Aorta (tissue), 5 donors: ENCODE measurements around the gene BMPER. TPM values are rescaled to one million over a fixed set of nuclear protein-coding genes. Genes with fewer than 3 reads are reported as not detected.

Experiments
- ATAC-seq: fragments of 200-7000 bp; cut with Tn5 transposase; one replicate; pipeline ENCODE4 v1.9.1; 2022; ENCODE audit warnings: moderate library complexity; ENCODE audit not compliant: low FRiP score
- DNase-seq, 2 donors: peaks; one replicate each; pipeline ENCODE4 v3.0.0-alpha.2; 2020
- H3K27ac ChIP-seq, 2 donors: one replicate each; pipeline ENCODE4 v1.5.1; 2013; ENCODE audit warnings: low read length in 2 of 2, mild to moderate bottlenecking in 2 of 2, moderate library complexity in 2 of 2, control low read depth in 1 of 2, inconsistent platforms in 1 of 2, low read depth in 1 of 2
- H3K27me3 ChIP-seq, 2 donors: one replicate each; pipeline ENCODE4 v1.6.1; 2013; ENCODE audit warnings: control low read depth in 1 of 2, low read length in 1 of 2, mild to moderate bottlenecking in 1 of 2, moderate library complexity in 1 of 2; ENCODE audit not compliant: insufficient read depth in 2 of 2, control insufficient read depth in 1 of 2
- H3K36me3 ChIP-seq, 2 donors: one replicate each; pipeline ENCODE4 v1.6.1; 2013; ENCODE audit warnings: control low read depth in 1 of 2, low read length in 1 of 2, mild to moderate bottlenecking in 1 of 2; ENCODE audit not compliant: insufficient read depth in 2 of 2, control insufficient read depth in 1 of 2
- H3K4me1 ChIP-seq, 2 donors: one replicate each; pipeline ENCODE4 v1.6.1; 2013; ENCODE audit warnings: low read length in 2 of 2, control low read depth in 1 of 2, mild to moderate bottlenecking in 1 of 2, moderate library complexity in 1 of 2; ENCODE audit not compliant: insufficient read depth in 2 of 2, control insufficient read depth in 1 of 2
- H3K4me3 ChIP-seq, 2 donors: one replicate each; pipeline ENCODE4 v1.5.1; 2013; ENCODE audit warnings: low read length in 2 of 2, control low read depth in 1 of 2, mild to moderate bottlenecking in 1 of 2
- H3K9me3 ChIP-seq: one replicate; pipeline ENCODE4 v1.6.1; 2013; ENCODE audit warnings: mild to moderate bottlenecking, low read length; ENCODE audit not compliant: control insufficient read depth
- WGBS, 2 donors: extraction: QIAGEN DNeasy Blood & Tissue Kit; methylation state at CpG; one replicate each; pipeline ENCODE4 v1.1.7; 2013; 5-methylcytosine and 5-hydroxymethylcytosine counted together
- intact Hi-C, 2 donors: fragments of 100-400 bp; cut with DNase I; formaldehyde crosslinking; loops; one replicate each; pipeline versions ENCODE4 v1.14.2 to v1.15.0; 2022
- polyA plus RNA-seq, 2 donors: library from polyadenylated mRNA; stranded (reverse); fragments of 200-250 nt; gene quantifications; one replicate each; pipeline ENCODE4 v1.2.3, GENCODE V29; 2013
- total RNA-seq, 2 donors: library from RNA; stranded (reverse); fragmentation: NEBNext Ultra II Directional; extraction: Animal tissue kit (Norgen Biotek cat#: 25700); gene quantifications; one replicate each; pipeline ENCODE4 v1.2.1, GENCODE V29; 2021
- donor health status: healthy with polysubstance abuse.
- donor health status: Bipolar disorder and iron deficiency.
- donor health status: DM: no; HTN: no; CAD: no.
- donor health status: DM: no; HTN: no; CAD: no.
- donor health status: DM: yes; HTN: yes; CAD: no.

Gene BMPER
- total and polyA plus RNA-seq, 4 donors, result 0.88 to 14.0 (median 1.7) TPM

GRCh38 chr7:34011696-34012095, 106.4 kb downstream of the BMPER start:
- Histone ChIP-seq H3K27me3 (no peaks in the 10 kb centered on the region), H3K9me3 (no peaks in the 10 kb centered on the region), H3K4me1 (no peaks in the 10 kb centered on the region), H3K27ac (no peak overlapping the region), H3K4me3 (no peak overlapping the region), H3K36me3 (no peaks in the 10 kb centered on the region)
- DNase-seq, result no peak
- intact Hi-C loops, result no loop called here
- 2 to 5% methylated on average over 1 of the region's 1 CpG for WGBS, 2 donors
- no peak for ATAC-seq

GRCh38 chr7:34013421-34013820, 108.1 kb downstream of the BMPER start:
- Histone ChIP-seq H3K36me3 (no peaks in the 10 kb centered on the region), H3K27ac (no peak overlapping the region), H3K4me1 (no peaks in the 10 kb centered on the region), H3K27me3 (no peaks in the 10 kb centered on the region), H3K4me3 (no peak overlapping the region), H3K9me3 (no peaks in the 10 kb centered on the region)
- intact Hi-C loops, result no loop called here
- ATAC-seq (no peak), DNase-seq (no peak)
- 97 to 100% methylated on average over 1 of the region's 1 CpG for WGBS, 2 donors

GRCh38 chr7:34015651-34016050, 110.3 kb downstream of the BMPER start:
- no peak overlapping the region for H3K4me3 ChIP-seq
- intact Hi-C loops, result no loop called here
- 81 to 87% methylated on average over 4 of the region's 4 CpGs for WGBS, 2 donors
- ATAC-seq, result no peak
- H3K36me3 ChIP-seq, result no peaks in the 10 kb centered on the region
- H3K27me3 ChIP-seq, result no peaks in the 10 kb centered on the region
- H3K9me3 ChIP-seq, result no peaks in the 10 kb centered on the region
- DNase-seq, result no peak
- H3K27ac ChIP-seq, result no peak overlapping the region
- H3K4me1 ChIP-seq, result no peaks in the 10 kb centered on the region

GRCh38 chr7:34016876-34017275, 111.5 kb downstream of the BMPER start:
- Histone ChIP-seq H3K27ac (no peak overlapping the region), H3K36me3 (no peaks in the 10 kb centered on the region), H3K4me1 (no peaks in the 10 kb centered on the region), H3K9me3 (no peaks in the 10 kb centered on the region), H3K4me3 (no peak overlapping the region), H3K27me3 (no peaks in the 10 kb centered on the region)
- intact Hi-C loops, result no loop called here
- WGBS, 2 donors, result 93 to 95% methylated on average over 3 of the region's 3 CpGs
- no peak for DNase-seq
- no peak for ATAC-seq

- 78 to 86% methylated on average over 7 of the region's 7 CpGs for WGBS, 2 donors
- H3K4me3 ChIP-seq, result no peak overlapping the region
- H3K4me1 ChIP-seq, result no peaks in the 10 kb centered on the region
- peaks cover 2% of the 10 kb centered on the region for H3K9me3 ChIP-seq
- intact Hi-C loops, result no loop called here
- H3K27ac ChIP-seq, result no peak overlapping the region
- H3K36me3 ChIP-seq, result no peaks in the 10 kb centered on the region
- DNase-seq (no peak), ATAC-seq (no peak)
- no peaks in the 10 kb centered on the region for H3K27me3 ChIP-seq
Observed at GRCh38 chr7:34019301-34019790, 114.0 kb downstream of the BMPER start.

GRCh38 chr7:34022626-34023025, 117.3 kb downstream of the BMPER start:
- WGBS, 2 donors, result 88 to 91% methylated on average over 5 of the region's 5 CpGs
- H3K27me3 ChIP-seq, result no peaks in the 10 kb centered on the region
- intact Hi-C loops, result no loop called here
- ATAC-seq, result no peak
- H3K27ac ChIP-seq, result no peak overlapping the region
- DNase-seq, result no peak
- no peaks in the 10 kb centered on the region for H3K4me1 ChIP-seq
- H3K36me3 ChIP-seq, result no peaks in the 10 kb centered on the region
- no peak overlapping the region for H3K4me3 ChIP-seq
- peaks cover 2% of the 10 kb centered on the region for H3K9me3 ChIP-seq

GRCh38 chr7:34025600-34025999, 120.3 kb downstream of the BMPER start:
- H3K4me3 ChIP-seq, result no peak overlapping the region
- no peaks in the 10 kb centered on the region for H3K36me3 ChIP-seq
- WGBS, 2 donors, result 35 to 44% methylated on average over 5 of the region's 5 CpGs
- peaks cover 2% of the 10 kb centered on the region for H3K9me3 ChIP-seq
- H3K27ac ChIP-seq, result no peak overlapping the region
- H3K27me3 ChIP-seq, result no peaks in the 10 kb centered on the region
- no peaks in the 10 kb centered on the region for H3K4me1 ChIP-seq
- ATAC-seq, result no peak
- no peak for DNase-seq
- intact Hi-C loops, result no loop called here

GRCh38 chr7:34026481-34027190, 121.3 kb downstream of the BMPER start:
- Histone ChIP-seq H3K9me3 (peaks cover 2% of the 10 kb centered on the region), H3K36me3 (no peaks in the 10 kb centered on the region), H3K27me3 (no peaks in the 10 kb centered on the region), H3K27ac (no peak overlapping the region), H3K4me1 (no peaks in the 10 kb centered on the region), H3K4me3 (no peak overlapping the region)
- ATAC-seq (no peak), DNase-seq (no peak)
- intact Hi-C loops, result no loop called here
- 34 to 36% methylated on average over 4 of the region's 4 CpGs for WGBS, 2 donors

GRCh38 chr7:34031156-34031555, 125.8 kb downstream of the BMPER start:
- WGBS, 2 donors, result 65 to 70% methylated on average over 2 of the region's 2 CpGs
- DNase-seq, result no peak
- no peaks in the 10 kb centered on the region for H3K27me3 ChIP-seq

More at GRCh38 chr7:34031156-34031555, 125.8 kb downstream of the BMPER start:
- intact Hi-C loops, result no loop called here
- Histone ChIP-seq H3K4me3 (no peak overlapping the region), H3K27ac (no peak overlapping the region), H3K4me1 (no peaks in the 10 kb centered on the region), H3K36me3 (no peaks in the 10 kb centered on the region), H3K9me3 (no peaks in the 10 kb centered on the region)
- no peak for ATAC-seq
